GM23248 (cell line): ENCODE data around the gene CFAP58. TPM values are rescaled to one million over a fixed set of nuclear protein-coding genes. Genes with fewer than 3 reads are reported as not detected.

ENCODE experiments used
- DNase-seq: peaks from one replicate; pipeline ENCODE4 v3.0.0-alpha.2; 2015
- H2AFZ ChIP-seq: fragments of 200-600 bp; sonication (generic); 2 replicates; pipeline ENCODE4 v1.6.1; 2016; ENCODE audit warnings: antibody characterized with exemption
- H3F3A ChIP-seq: fragments of 200-600 bp; sonication (generic); 2 replicates; pipeline ENCODE4 v1.6.1; 2016; ENCODE audit warnings: mild to moderate bottlenecking, antibody characterized with exemption, mixed run types; ENCODE audit not compliant: insufficient read depth
- H3K27ac ChIP-seq: fragments of 200-600 bp; sonication (generic); 2 replicates; pipeline ENCODE4 v1.5.1; 2016; ENCODE audit warnings: mild to moderate bottlenecking
- H3K27me3 ChIP-seq: fragments of 200-600 bp; sonication (generic); replicated peaks from 2 replicates; pipeline ENCODE4 v1.6.1; 2016; ENCODE audit warnings: mild to moderate bottlenecking; ENCODE audit not compliant: insufficient read depth
- H3K36me3 ChIP-seq: fragments of 200-600 bp; sonication (generic); 2 replicates; pipeline ENCODE4 v1.6.1; 2016; ENCODE audit warnings: low read depth, mild to moderate bottlenecking
- H3K4me1 ChIP-seq: fragments of 200-600 bp; sonication (generic); 2 replicates; pipeline ENCODE4 v1.6.1; 2016; ENCODE audit warnings: mild to moderate bottlenecking; ENCODE audit not compliant: insufficient read depth
- H3K4me2 ChIP-seq: fragments of 200-600 bp; sonication (generic); one replicate; pipeline ENCODE4 v1.6.1; 2016; ENCODE audit warnings: mild to moderate bottlenecking; ENCODE audit not compliant: unreplicated experiment
- H3K4me3 ChIP-seq: fragments of 200-600 bp; sonication (generic); 2 replicates; pipeline ENCODE4 v1.5.1; 2016; ENCODE audit warnings: mild to moderate bottlenecking
- H3K79me2 ChIP-seq: fragments of 200-600 bp; sonication (generic); 2 replicates; pipeline ENCODE4 v1.6.1; 2016; ENCODE audit warnings: mild to moderate bottlenecking; ENCODE audit not compliant: insufficient read depth
- H3K9ac ChIP-seq: fragments of 200-600 bp; sonication (generic); 2 replicates; pipeline ENCODE4 v1.6.1; 2016; ENCODE audit warnings: mild to moderate bottlenecking
- H3K9me2 ChIP-seq: fragments of 200-600 bp; sonication (generic); 2 replicates; pipeline ENCODE4 v1.6.1; 2016; ENCODE audit warnings: mixed run types, mild to moderate bottlenecking, moderate library complexity; ENCODE audit not compliant: insufficient read depth
- H3K9me3 ChIP-seq: fragments of 200-600 bp; sonication (generic); one replicate; pipeline ENCODE4 v1.6.1; 2017; ENCODE audit warnings: low read depth
- H4K20me1 ChIP-seq: fragments of 200-600 bp; sonication (generic); 2 replicates; pipeline ENCODE4 v1.6.0; 2016; ENCODE audit not compliant: insufficient read depth
- EZH2 ChIP-seq: fragments of 200-600 bp; sonication (generic); IDR thresholded peaks from 2 replicates; pipeline ENCODE4 v1.6.1; 2018; ENCODE audit warnings: antibody characterized with exemption, mild to moderate bottlenecking; ENCODE audit not compliant: insufficient read depth, poor library complexity, severe bottlenecking
- EZH2phosphoT487 ChIP-seq: fragments of 200-600 bp; sonication (generic); IDR thresholded peaks from 2 replicates; pipeline ENCODE4 v1.6.1; 2018; ENCODE audit warnings: antibody characterized with exemption, moderate library complexity, mild to moderate bottlenecking, low read depth; ENCODE audit not compliant: insufficient read depth
- WGBS, 2 experiments: methylation state at CpG; one replicate each; pipeline ENCODE4 v1.1.6; 2015 to 2017; ENCODE audit warnings: low lambda C conversion rate in 2 of 2, low coverage in 1 of 2; ENCODE audit errors: missing lambda C conversion rate in 2 of 2; 5-methylcytosine and 5-hydroxymethylcytosine counted together
- in situ Hi-C: fragments of 300-500 bp; cut with MboI; formaldehyde crosslinking; loops from 2 replicates; pipeline ENCODE4 v1.15.0; 2020
- polyA plus RNA-seq: library from polyadenylated mRNA; unstranded; fragments of >200 nt; fragmentation: Nextera tagmentation; extraction: Ambion mirVana; gene quantifications from 2 replicates; pipeline ENCODE4 v1.2.1, GENCODE V29; 2016
- total RNA-seq: library from RNA; depleted of rRNA; stranded (reverse); fragments of >200 nt; shearing (Covaris generic); gene quantifications from 2 replicates; pipeline ENCODE4 v1.2.3, GENCODE V29; 2014

CFAP58 gene
- total and polyA plus RNA-seq, 2 experiments from 2014 or later: 0.22 to 0.30 TPM

DNA sequence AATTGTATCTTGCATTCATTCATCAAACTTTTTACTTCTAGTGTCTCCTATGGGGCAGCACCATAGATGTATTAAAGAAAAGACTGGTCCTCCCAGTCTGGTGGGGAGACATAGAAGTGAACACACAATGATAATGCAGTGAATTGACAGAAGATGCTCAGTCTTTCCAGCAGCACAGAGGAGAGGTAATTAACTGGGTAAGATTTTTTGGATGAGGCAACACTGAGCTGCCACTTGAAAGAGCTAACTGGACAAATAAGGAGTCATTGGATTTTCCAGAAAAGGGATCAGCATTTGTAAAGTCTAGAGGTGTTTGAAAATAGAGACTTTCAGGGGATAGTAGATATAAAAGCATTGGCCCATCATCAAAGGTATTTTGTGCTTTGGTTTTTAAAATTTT is 8.1 kb upstream of the CFAP58 start:
- no peak for TF ChIP-seq EZH2phosphoT487
- no peak for TF ChIP-seq EZH2
- Histone ChIP-seq H3K4me3 (no peak overlapping the region), H3K9ac (no peak overlapping the region), H3K36me3 (no peaks in the 10 kb centered on the region), H3K27ac (no peak overlapping the region), H3K4me2 (no peak overlapping the region), H3K27me3 (no peaks in the 10 kb centered on the region), H3F3A (peaks cover 20% of the 10 kb centered on the region), H2AFZ (no peak overlapping the region), H3K9me2 (no peaks in the 10 kb centered on the region), H3K4me1 (peaks cover 18% of the 10 kb centered on the region), H3K79me2 (no peaks in the 10 kb centered on the region), H3K9me3 (no peaks in the 10 kb centered on the region), H4K20me1 (no peaks in the 10 kb centered on the region)
- in situ Hi-C loops: loop anchor here (5.0 to 10.0 kb wide), 2 partner anchors 51 to 298 kb away; no protein-coding TSS in a partner anchor
- no peak for DNase-seq

DNA sequence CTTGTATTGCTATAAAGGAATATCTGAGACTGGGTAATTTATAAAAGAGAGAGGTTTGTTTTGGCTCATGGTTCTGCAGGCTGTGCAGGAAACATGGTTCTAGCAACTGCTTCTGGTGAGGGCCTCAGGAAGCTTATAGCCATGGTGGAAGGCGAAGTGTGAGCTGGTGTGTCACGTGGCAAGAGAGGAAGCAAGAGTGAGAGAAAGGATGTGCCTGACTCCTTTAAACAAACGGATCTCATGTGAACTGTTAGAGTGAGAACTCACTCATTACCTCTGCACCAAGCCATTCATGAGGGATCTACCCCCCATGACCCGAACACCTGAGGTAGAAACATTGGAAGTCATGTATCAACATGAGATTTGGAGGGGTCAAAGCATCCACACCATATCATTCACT is 7.7 kb upstream of the CFAP58 start:
- Histone ChIP-seq H3K4me3 (no peak overlapping the region), H3K4me2 (no peak overlapping the region), H3K9ac (no peak overlapping the region), H3K27me3 (no peaks in the 10 kb centered on the region), H3K27ac (no peak overlapping the region), H4K20me1 (no peaks in the 10 kb centered on the region), H3K36me3 (no peaks in the 10 kb centered on the region), H3K9me2 (no peaks in the 10 kb centered on the region), H3K9me3 (no peaks in the 10 kb centered on the region), H2AFZ (no peak overlapping the region), H3F3A (peaks cover 24% of the 10 kb centered on the region), H3K79me2 (no peaks in the 10 kb centered on the region), H3K4me1 (peaks cover 23% of the 10 kb centered on the region)
- WGBS, 2 experiments: 72 to 93% methylated on average over 4 of the region's 4 CpGs
- in situ Hi-C loops: loop anchor here (5.0 to 10.0 kb wide), 2 partner anchors 51 to 299 kb away; no protein-coding TSS in a partner anchor
- TF ChIP-seq EZH2 (no peak), EZH2phosphoT487 (no peak)
- DNase-seq: no peak

DNA sequence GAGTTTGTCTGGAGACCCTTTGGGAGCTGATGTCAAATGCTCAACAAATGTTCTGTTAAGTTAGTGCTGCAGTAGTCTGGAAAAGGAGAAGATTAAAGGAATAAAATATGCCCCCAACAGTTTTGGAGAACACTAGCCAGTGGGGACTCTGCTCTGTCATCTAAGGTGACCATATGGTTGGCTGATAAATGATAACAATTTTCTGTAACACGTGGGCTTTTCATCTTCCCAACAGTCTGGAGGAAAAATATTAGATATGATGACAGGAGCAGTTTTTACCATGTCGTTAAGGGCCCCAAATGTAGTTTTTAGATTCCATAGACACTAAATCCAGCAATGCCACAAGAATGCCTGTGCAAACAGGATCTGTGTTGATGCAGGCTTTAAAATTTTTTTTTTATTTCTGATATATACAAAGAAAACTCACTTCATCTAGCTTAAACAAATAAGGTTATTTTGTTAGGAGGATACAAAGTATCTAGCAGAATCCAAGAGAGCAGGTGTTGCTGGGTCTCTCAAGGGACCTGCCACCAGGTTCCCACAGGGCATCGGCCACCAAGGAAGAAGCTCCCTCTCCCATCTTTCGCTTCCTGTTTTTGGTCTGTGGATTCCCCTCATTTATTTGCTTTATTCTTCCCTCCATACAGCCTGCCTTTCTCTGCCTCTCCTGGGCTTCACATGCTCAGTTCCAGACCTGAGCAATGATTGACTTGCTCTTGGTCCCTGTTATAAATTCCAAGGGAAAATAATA is 6.2 kb upstream of the CFAP58 start:
- TF ChIP-seq EZH2phosphoT487: no peak
- TF ChIP-seq EZH2: no peak
- in situ Hi-C loops: loop anchor here (5.0 to 10.0 kb wide), 2 partner anchors 53 to 300 kb away; no protein-coding TSS in a partner anchor
- no peaks in the 10 kb centered on the region for H3K9me3 ChIP-seq
- no peaks in the 10 kb centered on the region for H3K36me3 ChIP-seq
- H3K9me2 ChIP-seq: no peaks in the 10 kb centered on the region
- WGBS, 2 experiments: 86 to 88% methylated on average over 4 of the region's 4 CpGs
- H3K4me1 ChIP-seq: peaks cover 34% of the 10 kb centered on the region
- H3K27me3 ChIP-seq: no peaks in the 10 kb centered on the region
- H3K27ac ChIP-seq: no peak overlapping the region
- no peak for DNase-seq
- no peak overlapping the region for H3K4me2 ChIP-seq
- no peak overlapping the region for H3K4me3 ChIP-seq
- H3K9ac ChIP-seq: no peak overlapping the region
- H2AFZ ChIP-seq: no peak overlapping the region
- no peaks in the 10 kb centered on the region for H3K79me2 ChIP-seq
- H3F3A ChIP-seq: peaks cover 39% of the 10 kb centered on the region
- H4K20me1 ChIP-seq: no peaks in the 10 kb centered on the region

GRCh38 chr10:104348601-104349000 is 5.0 kb upstream of the CFAP58 start:
- WGBS, 2 experiments: 90 to 94% methylated on average over 2 of the region's 2 CpGs
- in situ Hi-C loops: loop anchor here (5.0 to 10.0 kb wide), 2 partner anchors 54 to 301 kb away; no protein-coding TSS in a partner anchor
- no peak for TF ChIP-seq EZH2phosphoT487
- no peak for TF ChIP-seq EZH2

More at GRCh38 chr10:104348601-104349000, 5.0 kb upstream of the CFAP58 start:
- H3K79me2 ChIP-seq: no peaks in the 10 kb centered on the region
- no peak for DNase-seq
- H3K27me3 ChIP-seq: no peaks in the 10 kb centered on the region
- H4K20me1 ChIP-seq: no peaks in the 10 kb centered on the region
- no peak overlapping the region for H3K4me3 ChIP-seq
- H3K4me2 ChIP-seq: no peak overlapping the region
- no peaks in the 10 kb centered on the region for H3K9me2 ChIP-seq
- no peaks in the 10 kb centered on the region for H3K36me3 ChIP-seq
- no peak overlapping the region for H2AFZ ChIP-seq
- H3K4me1 ChIP-seq: peaks cover 29% of the 10 kb centered on the region
- H3K9ac ChIP-seq: no peak overlapping the region
- no peak overlapping the region for H3K27ac ChIP-seq
- no peaks in the 10 kb centered on the region for H3K9me3 ChIP-seq
- peaks cover 39% of the 10 kb centered on the region for H3F3A ChIP-seq
